IPS-18c (cell line): ENCODE measurements around the gene ZFAND3.
"Not testable (repeated sequence)": the region's sequence is repeated elsewhere in the genome, so short reads cannot be mapped to it uniquely, and the experiment has no call there.

Source experiments
- H3K4me3 ChIP-seq: 2 replicates; pipeline ENCODE4 v1.7.0; 2013; ENCODE audit warnings: low read depth, mild to moderate bottlenecking, low read length, moderate library complexity; ENCODE audit not compliant: insufficient read depth
- H3K9me3 ChIP-seq: one replicate; pipeline ENCODE4 v1.6.1; 2013; ENCODE audit warnings: mild to moderate bottlenecking, low read length, moderate library complexity; ENCODE audit not compliant: control insufficient read depth, insufficient read depth

ZFAND3 gene

GRCh38 chr6:38114976-38115625 lies 295.6 kb downstream of the ZFAND3 start:
- H3K9me3 ChIP-seq: no peaks in the 10 kb centered on the region
- no peak overlapping the region for H3K4me3 ChIP-seq

GRCh38 chr6:38115626-38116008 lies 296.1 kb downstream of the ZFAND3 start:
- H3K9me3 ChIP-seq: no peaks in the 10 kb centered on the region

DNA sequence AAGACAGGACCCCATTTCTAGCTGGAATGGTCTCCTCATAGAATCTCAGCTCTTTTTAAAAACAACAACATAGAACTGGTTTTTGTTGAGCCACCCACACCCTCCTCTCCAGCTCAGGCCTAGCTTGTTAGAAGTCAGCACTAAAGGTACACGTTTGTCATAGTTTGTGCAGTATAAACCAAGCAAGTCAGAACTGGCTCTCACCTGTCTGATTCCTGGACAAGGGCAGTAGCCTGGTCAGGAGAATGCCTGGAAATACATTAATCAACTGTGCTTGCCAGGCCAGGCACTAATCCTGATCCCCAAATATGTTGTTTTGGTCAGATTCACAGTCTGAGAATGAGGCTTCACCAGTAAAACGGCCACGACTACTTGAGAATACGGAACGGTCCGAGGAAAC lies 296.7 kb downstream of the ZFAND3 start:
- H3K4me3 ChIP-seq: no peak overlapping the region

More at GRCh38 chr6:38115626-38116008, 296.1 kb downstream of the ZFAND3 start:
- no peak overlapping the region for H3K4me3 ChIP-seq

DNA sequence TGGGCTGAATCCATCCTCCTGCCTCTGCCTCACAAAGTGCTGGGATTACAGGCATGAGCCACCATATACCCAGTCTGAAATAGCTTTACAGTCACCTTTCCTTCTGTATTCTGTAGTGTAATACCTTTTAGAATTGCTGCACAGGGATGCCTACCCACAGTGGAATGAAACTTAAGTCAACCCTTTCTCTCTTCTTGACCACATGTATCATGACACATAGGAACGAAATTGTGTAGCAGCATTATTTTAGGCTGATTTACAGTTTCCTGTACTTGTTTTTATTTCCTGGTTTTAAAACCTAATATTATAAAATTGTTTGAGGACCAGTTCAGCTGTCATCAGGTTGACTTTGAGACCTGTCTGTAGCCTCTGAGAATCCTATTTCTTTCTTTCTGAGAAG lies 297.8 kb downstream of the ZFAND3 start:
- Histone ChIP-seq H3K4me3 (no peak overlapping the region), H3K9me3 (no peaks in the 10 kb centered on the region)

More for the DNA sequence above, 296.7 kb downstream of the ZFAND3 start:
- no peaks in the 10 kb centered on the region for H3K9me3 ChIP-seq

DNA sequence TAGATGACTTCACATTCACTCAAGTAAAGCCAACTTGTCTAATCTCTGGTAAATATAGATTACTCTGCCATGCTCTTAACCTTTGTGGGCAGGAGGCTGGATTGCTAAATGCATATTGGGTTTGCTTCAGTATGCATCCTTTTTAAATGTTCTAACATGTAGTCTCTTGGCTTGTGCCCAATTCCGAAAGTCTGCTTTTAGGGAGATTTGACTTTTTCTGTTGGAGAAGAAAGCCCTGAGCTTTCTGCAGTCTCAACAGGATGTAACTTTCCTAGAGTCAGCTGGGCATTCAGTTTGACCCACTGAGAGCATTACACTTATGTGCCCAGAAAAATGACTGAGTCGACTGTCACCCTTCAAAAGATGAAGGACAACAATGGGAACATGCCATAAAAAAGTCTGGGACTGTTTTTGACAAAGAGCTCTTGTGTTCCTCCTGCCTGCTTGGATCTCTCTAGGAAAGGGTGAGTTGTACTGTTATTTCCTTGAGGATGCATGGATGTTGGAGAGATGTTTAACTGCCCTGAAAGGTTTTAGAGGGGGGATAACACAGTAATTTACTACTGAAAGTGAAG lies 299.4 kb downstream of the ZFAND3 start:
- Histone ChIP-seq H3K4me3 (no peak overlapping the region), H3K9me3 (no peaks in the 10 kb centered on the region)

DNA sequence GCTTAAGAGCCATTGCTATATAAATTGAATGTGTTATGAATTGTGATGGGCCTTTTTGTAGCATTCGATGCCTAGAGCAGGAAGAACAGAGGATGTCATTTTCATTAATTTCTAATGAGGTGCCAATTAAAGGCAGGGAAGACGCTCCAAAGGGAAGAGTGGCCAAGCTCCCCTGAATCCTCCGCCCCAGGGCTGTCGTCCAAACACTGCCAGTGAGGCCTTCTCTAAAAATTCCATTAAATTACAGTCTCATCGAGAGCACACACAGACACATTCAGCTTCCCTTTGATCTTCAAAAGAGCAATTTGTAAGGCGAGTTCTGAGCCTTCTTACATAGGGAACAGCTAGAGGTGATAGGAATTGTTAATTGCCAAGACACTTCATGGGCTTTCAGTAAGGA lies 300.0 kb downstream of the ZFAND3 start:
- H3K4me3 ChIP-seq: no peak overlapping the region
- H3K9me3 ChIP-seq: no peaks in the 10 kb centered on the region

DNA sequence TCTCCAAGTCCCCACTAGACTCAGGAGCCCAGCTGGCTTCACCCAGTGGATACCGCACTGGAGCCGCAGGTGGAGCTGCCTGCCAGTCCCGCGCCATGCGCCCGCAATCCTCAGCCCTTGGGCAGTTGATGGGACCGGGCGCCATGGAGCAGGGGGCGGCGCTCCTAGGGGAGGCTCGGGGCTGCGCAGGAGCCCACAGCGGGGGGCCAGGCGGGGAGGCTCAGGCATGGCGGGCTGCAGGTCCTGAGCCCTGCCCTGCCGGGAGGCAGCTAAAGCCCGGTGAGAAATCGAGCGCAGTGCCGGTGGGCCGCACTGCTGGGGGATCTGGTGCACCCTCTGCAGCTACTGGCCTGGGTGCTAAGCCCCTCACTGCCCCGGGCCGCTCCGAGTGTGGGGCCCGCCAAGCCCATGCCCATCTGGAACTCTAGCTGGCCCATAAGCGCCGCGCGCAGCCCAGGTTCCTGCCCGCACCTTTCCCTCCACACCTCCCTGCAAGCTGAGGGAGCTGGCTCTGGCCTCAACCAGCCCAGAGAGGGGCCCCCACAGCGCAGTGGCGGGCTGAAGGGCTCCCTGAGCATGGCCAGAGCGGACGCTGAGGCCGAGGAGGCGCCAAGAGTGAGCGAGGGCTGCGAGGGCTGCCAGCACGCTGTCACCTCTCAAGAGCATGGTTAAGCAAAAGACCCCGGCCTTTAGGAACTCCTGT lies 304.8 kb downstream of the ZFAND3 start:
- not testable (repeated sequence) for H3K4me3 ChIP-seq

DNA sequence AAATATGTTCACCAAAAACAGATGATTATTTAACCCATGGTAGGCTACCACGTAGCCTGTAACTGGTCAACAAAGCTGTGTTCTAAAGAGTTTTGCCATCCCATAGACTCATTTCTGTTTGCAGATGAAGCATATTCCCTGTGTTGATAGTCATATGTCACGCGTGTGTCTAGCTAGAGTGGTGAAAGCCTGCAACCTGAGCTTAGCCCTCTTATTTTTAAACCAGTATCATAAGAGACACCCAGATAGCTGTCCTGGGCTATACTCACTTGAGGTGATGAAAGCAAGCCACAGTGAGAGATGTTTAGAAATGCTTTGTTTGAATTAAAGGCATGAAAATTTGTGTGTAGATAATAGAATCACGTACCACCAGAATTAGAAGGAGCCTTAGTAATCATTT lies 307.8 kb downstream of the ZFAND3 start:
- H3K9me3 ChIP-seq: no peaks in the 10 kb centered on the region
- no peak overlapping the region for H3K4me3 ChIP-seq

More for the DNA sequence above, 304.8 kb downstream of the ZFAND3 start:
- not testable (repeated sequence) for H3K9me3 ChIP-seq

GRCh38 chr6:38131527-38131965 lies 312.0 kb downstream of the ZFAND3 start:
- no peaks in the 10 kb centered on the region for H3K9me3 ChIP-seq
- H3K4me3 ChIP-seq: no peak overlapping the region

DNA sequence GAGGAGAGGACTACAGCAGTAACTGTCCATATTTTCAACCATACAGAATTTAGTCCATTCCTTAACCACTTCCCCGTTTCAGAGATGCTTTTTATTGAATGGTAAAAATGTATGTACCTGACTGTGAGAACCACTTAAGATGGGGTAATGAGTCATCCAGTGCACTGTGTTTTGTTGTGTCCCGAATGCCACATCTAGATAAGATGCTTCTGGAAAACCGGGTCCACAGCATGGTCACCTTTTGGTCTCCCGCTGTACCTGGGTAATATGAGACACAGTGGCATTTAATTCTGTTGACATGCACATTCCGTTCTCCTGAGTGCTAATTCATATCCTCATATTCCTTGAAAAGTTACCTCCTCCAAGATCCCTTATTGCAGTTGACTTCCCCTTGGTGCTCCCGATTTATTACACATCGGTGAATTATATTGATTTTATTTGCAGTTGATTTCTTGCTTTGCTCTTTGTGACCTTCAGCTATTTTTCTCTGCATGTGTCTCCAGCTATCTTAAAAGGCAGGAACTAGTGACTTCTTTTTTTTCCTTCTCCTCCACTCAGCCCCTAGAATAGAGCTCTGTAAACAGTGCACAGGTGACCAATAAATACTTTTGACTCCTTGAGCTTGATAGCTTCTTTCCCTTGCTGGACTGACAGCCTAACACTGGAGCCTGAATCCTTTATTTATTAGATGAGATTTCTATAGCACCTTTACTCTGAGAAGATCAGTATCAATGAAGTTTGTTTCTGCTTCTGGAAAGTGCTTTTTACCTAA lies 314.6 kb downstream of the ZFAND3 start:
- no peak overlapping the region for H3K4me3 ChIP-seq
- no peaks in the 10 kb centered on the region for H3K9me3 ChIP-seq

- no peak overlapping the region for H3K4me3 ChIP-seq
- H3K9me3 ChIP-seq: no peaks in the 10 kb centered on the region
Observed at GRCh38 chr6:38134704-38135088, 315.2 kb downstream of the ZFAND3 start.

DNA sequence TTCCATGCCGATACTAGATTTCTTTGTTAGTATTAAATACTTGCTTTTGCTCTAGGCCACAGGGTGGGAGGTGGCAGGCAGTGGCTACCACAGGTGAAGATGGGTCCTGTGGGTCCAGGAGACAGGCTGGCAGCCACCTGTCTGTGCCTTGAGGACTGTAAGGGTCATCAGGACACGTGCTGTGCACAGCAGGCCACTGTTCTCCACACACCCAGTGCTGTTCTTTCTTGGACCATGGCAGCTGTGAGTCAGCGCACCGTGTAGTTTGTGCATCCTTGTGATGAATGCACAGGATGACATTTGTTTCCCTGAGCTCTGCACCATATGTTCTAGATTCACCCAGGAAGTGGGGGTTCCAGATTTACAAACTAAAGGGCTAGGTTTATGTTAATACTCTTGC lies 317.0 kb downstream of the ZFAND3 start:
- no peaks in the 10 kb centered on the region for H3K9me3 ChIP-seq

DNA sequence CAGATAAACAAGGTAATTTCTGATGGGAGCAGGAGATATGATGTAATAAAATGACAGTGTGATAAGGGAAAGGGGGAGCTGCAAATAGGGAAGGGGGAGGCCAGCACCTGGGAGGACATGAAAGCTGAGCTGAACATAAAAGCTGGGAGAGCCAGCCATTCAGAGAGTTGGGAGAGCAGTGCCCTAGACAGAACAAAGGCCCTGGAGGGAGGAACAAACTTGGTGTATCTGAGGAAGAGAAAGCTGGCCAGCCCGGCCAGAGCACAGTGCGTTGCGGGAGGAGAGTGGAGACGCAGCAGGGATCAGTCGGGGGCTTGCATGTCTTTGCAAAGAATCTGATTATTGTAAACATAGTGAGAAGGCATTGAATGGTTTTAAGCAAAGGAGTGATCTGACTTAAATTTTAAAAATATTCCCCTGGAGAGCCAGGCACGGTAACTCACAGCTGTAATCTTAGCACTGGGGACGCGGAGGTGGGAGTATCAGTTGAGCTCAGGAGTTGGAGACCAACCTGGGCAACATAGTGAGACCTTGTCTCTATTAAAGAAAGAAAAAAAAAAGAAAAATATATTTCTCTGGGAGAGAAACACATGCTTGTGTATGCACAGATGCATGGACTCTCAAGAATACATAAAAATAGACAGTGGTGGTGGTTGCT lies 318.2 kb downstream of the ZFAND3 start:
- H3K4me3 ChIP-seq: no peak overlapping the region
- H3K9me3 ChIP-seq: no peaks in the 10 kb centered on the region

More for the DNA sequence above, 317.0 kb downstream of the ZFAND3 start:
- H3K4me3 ChIP-seq: no peak overlapping the region

DNA sequence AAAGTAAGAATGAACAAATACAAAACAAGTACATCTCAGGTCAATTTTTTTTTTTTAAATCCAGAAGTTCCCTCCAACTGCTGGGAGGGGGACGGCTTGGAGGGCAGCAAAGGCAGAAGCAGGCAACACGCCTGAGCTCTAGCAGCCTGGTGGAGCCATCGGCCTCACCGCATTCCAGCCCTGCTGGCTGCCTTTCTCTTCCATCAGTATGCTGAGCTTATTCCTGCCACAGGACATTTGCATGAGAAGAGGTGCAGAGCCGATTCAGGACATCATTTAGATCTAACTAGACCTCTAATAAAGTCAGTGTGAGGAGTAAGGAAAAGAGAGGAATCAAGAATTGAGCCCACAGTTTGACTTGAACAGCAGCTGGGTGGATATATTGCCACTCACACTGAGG lies 318.8 kb downstream of the ZFAND3 start:
- H3K4me3 ChIP-seq: no peak overlapping the region
- no peaks in the 10 kb centered on the region for H3K9me3 ChIP-seq

- H3K4me3 ChIP-seq: no peak overlapping the region
- H3K9me3 ChIP-seq: no peaks in the 10 kb centered on the region
Observed at GRCh38 chr6:38141085-38141484, 321.6 kb downstream of the ZFAND3 start.

DNA sequence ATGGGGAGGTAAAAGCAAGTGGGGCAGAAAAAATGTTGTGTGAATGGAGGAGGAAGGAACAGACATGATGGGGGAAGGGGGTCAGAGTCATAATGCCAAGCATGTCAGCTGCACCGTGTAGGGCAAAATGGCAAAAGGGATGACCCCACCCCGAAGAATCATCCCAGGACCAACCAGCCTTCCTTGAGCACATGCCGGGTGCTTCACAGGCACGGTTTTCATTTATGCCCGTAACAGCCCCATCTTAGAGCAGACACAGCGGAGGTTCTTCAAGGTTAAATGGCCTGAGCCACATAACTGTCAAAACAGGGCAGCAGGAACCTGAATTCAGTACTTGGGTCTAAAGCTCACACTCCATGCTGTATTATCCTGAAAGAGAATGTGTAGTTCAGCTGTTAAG lies 322.2 kb downstream of the ZFAND3 start:
- H3K9me3 ChIP-seq: no peaks in the 10 kb centered on the region
- no peak overlapping the region for H3K4me3 ChIP-seq

DNA sequence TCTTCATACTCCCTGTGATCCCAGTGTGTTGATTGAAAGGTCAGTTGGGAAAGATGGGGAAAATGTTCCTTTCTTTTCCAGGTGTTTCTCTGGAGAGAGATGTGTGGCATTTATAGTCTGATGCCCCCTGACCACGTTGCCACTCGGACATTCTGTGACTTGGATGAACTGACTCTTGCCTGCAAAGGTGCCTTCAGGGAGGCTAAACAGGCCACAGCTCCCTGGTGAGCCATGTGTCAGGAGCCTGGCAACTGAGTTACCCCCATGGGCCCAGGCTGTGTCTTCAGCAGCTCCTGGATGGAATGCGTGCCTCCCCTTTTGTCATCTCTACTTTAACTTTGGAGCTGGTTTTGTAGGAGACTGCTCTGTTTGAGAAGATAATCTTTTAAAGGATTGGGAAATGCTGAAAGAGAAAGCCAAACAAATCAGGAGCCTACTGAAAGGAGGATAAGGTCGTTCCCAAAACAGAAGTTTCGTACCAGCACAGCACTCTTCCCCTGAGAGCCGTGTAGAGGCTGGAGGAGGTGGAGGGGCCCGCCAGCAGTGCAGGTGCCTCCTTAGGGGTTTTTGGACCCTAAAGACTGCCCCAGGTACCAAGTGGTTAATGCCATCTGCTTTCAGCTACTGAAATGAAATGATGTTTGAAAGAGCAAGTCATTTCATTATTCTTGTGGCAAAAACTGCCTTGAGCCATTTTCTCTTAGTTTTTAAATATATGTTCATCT lies 322.8 kb downstream of the ZFAND3 start:
- Histone ChIP-seq H3K4me3 (no peak overlapping the region), H3K9me3 (no peaks in the 10 kb centered on the region)
